ENCODE results near the gene SH3D21.

SH3D21 gene

GRCh38 chr1:36306210-36306901 is at the start of gene SH3D21:
Gene SH3D21 (plus strand): TSS chr1:36306368. CDS start chr1:36306421, 53 bp downstream.
- no peak for DNase-seq (ENCODE audit: low read depth in 2 of 2, low spot score in 1 of 2)

- DNase-seq (ENCODE audit: low read depth in 2 of 2, low spot score in 1 of 2): no peak
These were observed 49.4 kb upstream of the SH3D21 start for GRCh38 chr1:36256558-36257374.

- no peak for DNase-seq (ENCODE audit: low read depth in 2 of 2, low spot score in 1 of 2)
These were observed 48.8 kb upstream of the SH3D21 start for GRCh38 chr1:36257375-36257767.

- DNase-seq (ENCODE audit: low read depth in 2 of 2, low spot score in 1 of 2): no peak
These were observed 47.2 kb upstream of the SH3D21 start for GRCh38 chr1:36258960-36259344.

GRCh38 chr1:36268981-36269380 is 37.2 kb upstream of the SH3D21 start:
- DNase-seq (ENCODE audit: low read depth in 2 of 2, low spot score in 1 of 2): no peak

GRCh38 chr1:36269408-36269838 is 36.7 kb upstream of the SH3D21 start:
- no peak for DNase-seq (ENCODE audit: low read depth in 2 of 2, low spot score in 1 of 2)

- DNase-seq (ENCODE audit: low read depth in 2 of 2, low spot score in 1 of 2): no peak
These were observed 33.1 kb upstream of the SH3D21 start for GRCh38 chr1:36273024-36273423.

GRCh38 chr1:36274201-36274600 is 32.0 kb upstream of the SH3D21 start:
- DNase-seq (ENCODE audit: low read depth in 2 of 2, low spot score in 1 of 2): no peak

- no peak for DNase-seq (ENCODE audit: low read depth in 2 of 2, low spot score in 1 of 2)
These were observed 29.5 kb upstream of the SH3D21 start for GRCh38 chr1:36276688-36277087.

GRCh38 chr1:36279110-36279788 is 26.9 kb upstream of the SH3D21 start:
- DNase-seq (ENCODE audit: low read depth in 2 of 2, low spot score in 1 of 2): no peak

GRCh38 chr1:36279789-36280296 is 26.3 kb upstream of the SH3D21 start:
- no peak for DNase-seq (ENCODE audit: low read depth in 2 of 2, low spot score in 1 of 2)

GRCh38 chr1:36284061-36284460 is 22.1 kb upstream of the SH3D21 start:
- DNase-seq (ENCODE audit: low read depth in 2 of 2, low spot score in 1 of 2): no peak

GRCh38 chr1:36284517-36284916 is 21.7 kb upstream of the SH3D21 start:
- no peak for DNase-seq (ENCODE audit: low read depth in 2 of 2, low spot score in 1 of 2)

GRCh38 chr1:36285443-36286101 is 20.6 kb upstream of the SH3D21 start:
- DNase-seq (ENCODE audit: low read depth in 2 of 2, low spot score in 1 of 2): peak in 1 of 2 donors; percentile 30

GRCh38 chr1:36286802-36287201 is 19.4 kb upstream of the SH3D21 start:
- no peak for DNase-seq (ENCODE audit: low read depth in 2 of 2, low spot score in 1 of 2)

GRCh38 chr1:36287595-36287994 is 18.6 kb upstream of the SH3D21 start:
- no peak for DNase-seq (ENCODE audit: low read depth in 2 of 2, low spot score in 1 of 2)

GRCh38 chr1:36295390-36295789 is 10.8 kb upstream of the SH3D21 start:
- DNase-seq (ENCODE audit: low read depth in 2 of 2, low spot score in 1 of 2): no peak

- DNase-seq (ENCODE audit: low read depth in 2 of 2, low spot score in 1 of 2): no peak
These were observed 9.1 kb upstream of the SH3D21 start for GRCh38 chr1:36297062-36297461.

GRCh38 chr1:36298640-36299039 is 7.5 kb upstream of the SH3D21 start:
- DNase-seq (ENCODE audit: low read depth in 2 of 2, low spot score in 1 of 2): no peak

- no peak for DNase-seq (ENCODE audit: low read depth in 2 of 2, low spot score in 1 of 2)
These were observed 5.6 kb upstream of the SH3D21 start for GRCh38 chr1:36300526-36300925.

GRCh38 chr1:36301220-36301619 is 4.9 kb upstream of the SH3D21 start:
- DNase-seq (ENCODE audit: low read depth in 2 of 2, low spot score in 1 of 2): no peak
